HG03575 (cell line): ENCODE measurements around the gene MCM9.
"Not testable (repeated sequence)": the region's sequence is repeated elsewhere in the genome, so short reads cannot be mapped to it uniquely, and the experiment has no call there.

Experiments
- ATAC-seq: cut with Tn5 transposase; IDR thresholded peaks from one replicate; pipeline ENCODE4 v1.9.1; 2021; ENCODE audit not compliant: unreplicated experiment, insufficient number of reproducible peaks, low FRiP score; ENCODE audit errors: extremely low read depth

MCM9 gene

GRCh38 chr6:118829817-118830478 is 105.0 kb downstream of the MCM9 start:
- ATAC-seq = no peak

DNA sequence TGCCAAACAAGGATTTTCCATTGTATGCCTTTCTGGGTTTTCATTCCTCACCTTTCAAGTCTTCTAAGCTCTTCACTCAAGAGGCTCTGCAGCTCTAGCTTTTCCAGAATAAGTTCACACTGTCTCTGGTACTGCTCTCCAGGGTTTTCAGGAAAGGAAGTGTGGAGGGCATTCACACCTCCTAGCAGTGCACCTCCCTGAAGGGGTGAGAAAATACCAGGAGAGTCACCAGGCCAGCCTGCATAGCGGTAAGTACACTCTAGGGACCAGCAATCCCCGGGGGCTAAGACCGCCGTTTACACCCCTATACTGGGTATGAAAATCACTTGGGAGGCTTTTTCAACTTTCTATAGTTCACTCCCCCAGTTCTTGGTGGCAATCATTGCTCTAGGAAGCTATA is 108.9 kb downstream of the MCM9 start:
- ATAC-seq = no peak

DNA sequence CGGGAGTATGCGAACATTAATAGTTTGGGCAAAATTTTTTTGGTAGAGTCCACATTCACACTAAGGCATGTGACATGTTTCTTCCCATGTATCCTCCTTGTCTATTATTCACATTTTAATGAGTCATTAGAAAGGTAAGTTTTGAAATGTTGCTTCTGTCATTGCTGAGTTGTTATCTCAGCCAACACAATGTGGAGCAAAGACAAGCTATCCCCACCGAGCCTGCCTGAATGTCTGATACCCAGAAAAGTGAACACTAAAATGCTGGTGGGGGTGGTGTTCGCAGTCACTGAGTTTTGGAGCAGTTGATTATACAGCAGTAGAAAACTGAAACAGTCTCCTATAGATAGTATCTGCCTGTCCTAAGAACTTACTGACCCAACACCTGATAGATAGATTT is 109.3 kb downstream of the MCM9 start:
- no peak for ATAC-seq

DNA sequence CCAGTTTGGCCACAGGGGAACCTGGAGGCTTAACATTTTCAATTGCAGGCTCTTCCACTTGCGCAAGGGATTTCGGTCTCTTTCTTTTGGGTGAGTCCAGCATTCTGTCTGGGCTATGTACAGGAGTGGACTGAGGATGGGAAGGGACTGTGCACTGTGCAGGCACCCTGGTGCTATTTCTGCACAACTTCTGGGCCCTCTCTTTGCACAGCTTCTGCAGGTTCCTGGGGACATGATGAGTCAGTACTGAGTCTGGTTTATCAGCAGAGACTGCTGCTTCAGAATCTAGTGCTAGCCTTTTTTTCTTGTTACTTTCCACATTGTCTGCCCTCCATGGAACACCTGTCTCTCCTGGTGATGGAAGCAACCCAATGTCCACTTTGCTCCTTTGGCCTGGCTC is 119.5 kb downstream of the MCM9 start:
- ATAC-seq = no peak

- ATAC-seq = no peak
Observed at GRCh38 chr6:118813775-118814174, 121.2 kb downstream of the MCM9 start.

DNA sequence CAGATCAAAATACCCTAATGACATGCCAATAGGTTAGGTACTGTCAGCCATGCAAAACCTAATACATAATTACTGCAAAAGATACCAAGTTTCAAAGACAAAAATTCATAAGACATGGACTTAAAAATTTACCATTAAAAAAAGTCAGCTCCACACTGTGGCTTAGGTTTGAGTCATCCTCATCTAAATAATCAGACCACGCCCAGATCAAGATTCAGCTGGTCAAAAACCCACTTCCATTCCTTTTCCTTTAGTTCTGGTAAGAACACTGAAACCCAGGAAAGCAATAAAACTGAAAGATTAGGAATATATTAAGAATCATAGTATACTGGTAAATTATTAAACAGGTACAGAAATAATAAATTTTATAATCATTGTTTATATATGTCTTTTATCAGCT is 122.0 kb downstream of the MCM9 start:
- no peak for ATAC-seq

GRCh38 chr6:118810420-118811027 is 124.4 kb downstream of the MCM9 start:
- peak; percentile 76 for ATAC-seq

DNA sequence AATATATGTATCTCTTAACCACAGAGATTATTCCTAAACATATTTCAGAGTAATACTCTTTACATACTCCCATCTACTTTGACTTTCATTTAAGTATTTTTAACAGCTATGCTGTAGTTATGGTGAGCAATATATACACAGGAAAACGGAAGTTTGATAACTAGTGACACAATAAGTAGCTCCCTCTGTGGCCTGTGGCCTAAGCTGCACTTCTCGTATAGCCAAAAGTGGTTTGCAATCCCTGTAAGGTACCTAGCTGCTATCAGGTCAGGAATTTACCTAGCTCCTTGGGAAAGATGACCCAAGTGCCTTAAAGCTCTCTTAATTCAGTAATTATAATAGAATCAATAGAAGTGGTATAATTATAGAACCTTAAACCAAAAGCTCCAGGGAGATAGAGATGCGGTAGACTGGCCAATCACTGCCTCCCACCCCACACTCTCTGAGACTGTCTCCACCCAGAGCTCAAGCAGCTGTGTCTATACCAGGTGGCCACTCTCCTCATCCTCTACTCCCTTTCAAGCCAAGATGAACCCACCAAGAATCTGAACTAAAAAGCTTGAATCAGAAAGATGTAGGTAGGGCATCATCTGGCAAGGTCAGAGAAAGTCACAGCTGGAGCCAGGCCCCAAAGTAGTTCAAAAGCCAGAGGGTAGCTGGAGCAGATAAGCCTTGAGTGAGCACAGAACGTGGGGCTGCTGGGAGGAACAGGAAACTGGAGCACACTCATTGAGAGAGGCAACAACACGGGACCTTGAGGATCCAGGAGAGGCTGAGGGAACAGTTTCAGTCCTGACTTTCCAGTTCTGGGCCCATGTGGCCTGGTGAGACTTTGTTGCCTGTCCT is 125.9 kb downstream of the MCM9 start:
- ATAC-seq = no peak

DNA sequence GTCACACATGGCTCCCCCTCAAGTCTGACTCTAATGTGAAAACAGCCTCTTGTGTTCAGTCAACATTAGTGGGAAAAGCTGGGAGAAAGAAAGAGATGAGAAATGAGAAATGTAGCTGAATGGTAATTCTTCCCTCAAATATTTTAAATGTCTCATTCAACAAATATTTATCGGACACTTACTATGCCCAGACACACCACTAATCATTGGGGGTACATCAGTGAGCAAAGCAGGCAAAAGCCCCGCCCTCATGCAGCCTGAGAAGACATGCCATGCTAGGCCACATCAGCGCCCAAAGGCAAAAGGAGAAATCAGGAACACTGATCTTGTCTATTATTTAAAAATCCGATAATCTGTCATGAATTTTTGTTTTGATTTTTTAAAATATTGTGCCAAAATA is 130.9 kb downstream of the MCM9 start:
- ATAC-seq = no peak

- no peak for ATAC-seq
Observed at GRCh38 chr6:118801257-118801656, 133.7 kb downstream of the MCM9 start.

- ATAC-seq = peak; percentile 87
Observed at GRCh38 chr6:118800394-118801071, 134.4 kb downstream of the MCM9 start.

DNA sequence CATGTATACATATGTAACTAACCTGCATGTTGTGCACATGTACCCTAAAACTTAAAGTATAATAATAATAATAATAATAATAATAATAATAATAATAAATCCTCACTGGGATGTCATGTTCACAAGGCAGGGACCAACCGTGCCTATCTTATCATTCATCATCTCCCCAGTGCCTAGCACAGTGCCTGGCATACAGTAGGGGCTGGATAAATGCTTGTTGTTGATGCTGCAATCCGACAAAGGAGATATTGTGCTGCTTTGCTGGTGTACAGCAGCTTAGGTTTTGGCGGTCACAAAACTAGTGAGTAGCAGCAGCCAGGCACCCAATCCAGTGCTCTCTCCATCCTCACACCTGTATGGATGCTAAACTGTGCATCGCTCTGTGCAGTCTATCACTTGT is 135.1 kb downstream of the MCM9 start:
- ATAC-seq = no peak

- ATAC-seq = not testable (repeated sequence)
Observed at GRCh38 chr6:118796548-118796947, 138.4 kb downstream of the MCM9 start.

DNA sequence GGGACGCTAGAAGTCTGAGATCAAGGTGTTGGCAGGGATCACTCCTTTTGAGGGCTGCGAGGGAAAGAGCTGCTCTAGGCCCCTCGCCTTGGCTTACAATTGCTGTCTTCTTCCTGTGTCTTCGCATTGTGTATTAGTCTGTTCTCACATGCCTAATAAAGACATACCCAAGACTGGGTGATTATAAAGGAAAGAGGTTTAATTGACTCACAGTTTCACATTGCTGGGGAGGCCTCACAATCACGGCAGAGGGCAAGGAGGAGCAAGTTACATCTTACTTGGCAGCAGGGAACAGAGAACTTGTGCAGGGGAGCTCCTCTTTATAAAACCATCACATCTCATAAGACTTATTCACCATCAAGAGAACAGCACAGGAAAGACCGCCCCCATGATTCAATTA is 143.5 kb downstream of the MCM9 start:
- no peak for ATAC-seq

GRCh38 chr6:118789954-118790353 is 145.0 kb downstream of the MCM9 start:
- ATAC-seq = no peak

DNA sequence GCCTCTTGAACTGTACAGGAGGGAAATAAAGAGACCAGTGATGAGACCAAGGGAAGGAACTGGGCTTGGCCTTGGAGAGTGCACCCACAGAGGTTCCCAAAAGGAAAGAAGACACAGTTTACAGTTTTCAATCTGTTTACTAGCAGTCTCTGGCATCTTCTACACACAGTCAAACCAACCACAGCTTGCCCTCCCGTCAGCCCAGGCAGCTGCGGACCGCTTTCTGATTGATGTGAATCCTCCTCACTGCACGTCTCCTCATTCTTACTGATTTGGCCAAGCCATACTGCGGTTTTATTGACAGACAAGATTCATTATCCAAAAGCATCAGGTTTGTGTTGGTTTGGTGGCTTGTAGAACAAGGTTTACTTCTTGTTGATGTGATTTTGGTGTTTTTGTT is 145.5 kb downstream of the MCM9 start:
- ATAC-seq = no peak

DNA sequence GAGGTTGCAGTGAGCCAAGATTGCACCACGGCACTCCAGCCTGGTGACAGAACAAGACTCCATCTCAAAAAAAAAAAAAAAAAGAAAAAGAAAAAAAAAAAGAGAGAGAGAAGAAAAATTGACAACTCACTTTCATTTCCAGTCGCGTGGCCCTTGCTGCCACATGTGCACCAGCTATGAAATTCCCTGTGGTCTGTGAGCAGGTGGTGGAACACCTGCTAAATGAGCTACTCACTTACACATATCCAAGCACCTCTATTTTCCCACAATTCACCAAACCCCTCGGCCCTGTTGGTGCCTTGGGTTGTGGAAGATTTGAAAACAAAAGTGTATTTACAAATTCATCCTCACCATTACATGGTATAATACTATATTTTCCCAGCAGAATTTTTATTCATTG is 146.3 kb downstream of the MCM9 start:
- no peak for ATAC-seq

GRCh38 chr6:118787724-118788423 is 147.1 kb downstream of the MCM9 start:
- no peak for ATAC-seq
